Keratinocyte (primary cell): ENCODE measurements around the gene ROR2.

Experiments
- CTCF ChIP-seq, 3 experiments: IDR thresholded peaks in 1 of 3; conservative IDR thresholded peaks in 1 of 3; optimal IDR thresholded peaks in 1 of 3; 2 replicates in 2 of 3; 3 replicates in 1 of 3; pipeline versions ENCODE3 to v1.5.1; 2011; ENCODE audit warnings: low read length in 3 of 3, mild to moderate bottlenecking in 3 of 3, moderate library complexity in 2 of 3, control low read depth in 1 of 3, inconsistent platforms in 1 of 3; ENCODE audit not compliant: insufficient read depth in 2 of 3; ENCODE audit errors: extremely low read depth in 1 of 3
- EZH2 ChIP-seq: IDR thresholded peaks from one replicate; pipeline ENCODE4 v1.6.1; 2012; ENCODE audit warnings: inconsistent platforms, mild to moderate bottlenecking, low read length, moderate library complexity

- TF ChIP-seq CTCF (optimal IDR thresholded peaks at IDR 0.05 in 1 of 3, IDR thresholded peaks at IDR 0.05 in 1 of 3, conservative IDR thresholded peaks at IDR 0.05 in 1 of 3; ENCODE audit: extremely low read depth in 1 of 3, insufficient read depth in 2 of 3, low read length in 3 of 3) (no peak), EZH2 (no peak)
Measured at GRCh38 chr9:91714020-91714806, 235.8 kb downstream of the ROR2 start.
